K562 (cell line): ENCODE data around the gene C13orf42. TPM values are rescaled to one million over a fixed set of nuclear protein-coding genes. Genes with fewer than 3 reads are reported as not detected.

Experiments used
- polyA plus RNA-seq, 8 experiments: library from polyadenylated mRNA; depleted of rRNA in 4 of 8; stranded (reverse) in 5 of 8; unstranded in 3 of 8; fragments of >200 nt; fragmentation: Nextera tagmentation in 2 of 8; fragmentation: Illumina TruSeq in 1 of 8; extraction: Ambion mirVana in 2 of 8; extraction: Trizol in 1 of 8; gene quantifications; 2 replicates each; pipeline versions ENCODE4 v1.2.1 to v1.2.3, GENCODE V29; 2011 to 2014; ENCODE audit warnings: inconsistent platforms in 1 of 8, missing spikeins in 1 of 8
- total RNA-seq, 7 experiments: library from RNA; depleted of rRNA in 6 of 7; stranded (reverse); fragments of >200 nt in 6 of 7; fragmentation: Illumina TruSeq in 2 of 7; extraction: Trizol in 2 of 7; gene quantifications; 2 replicates each; pipeline versions ENCODE4 v1.2.1 to v1.2.3, GENCODE V29; 2011 to 2021; ENCODE audit warnings: low replicate concordance in 1 of 7
- TF ChIP-seq, protein P1 (sequence below), 2 experiments: fragments of 450-650 bp; formaldehyde crosslinking in 1 of 2; IDR thresholded peaks; 2 replicates each; pipeline versions ENCODE4 v1.4.0 to v1.6.1; 2014 to 2020; ENCODE audit warnings: mild to moderate bottlenecking in 2 of 2, borderline replicate concordance in 1 of 2, low read depth in 1 of 2

C13orf42 gene
- total and polyA plus RNA-seq, 9 of the 15 experiments (the other 6 are each of a cell fraction or from before 2014, with no cell fraction given): 0.18 TPM; not detected in 8

DNA sequence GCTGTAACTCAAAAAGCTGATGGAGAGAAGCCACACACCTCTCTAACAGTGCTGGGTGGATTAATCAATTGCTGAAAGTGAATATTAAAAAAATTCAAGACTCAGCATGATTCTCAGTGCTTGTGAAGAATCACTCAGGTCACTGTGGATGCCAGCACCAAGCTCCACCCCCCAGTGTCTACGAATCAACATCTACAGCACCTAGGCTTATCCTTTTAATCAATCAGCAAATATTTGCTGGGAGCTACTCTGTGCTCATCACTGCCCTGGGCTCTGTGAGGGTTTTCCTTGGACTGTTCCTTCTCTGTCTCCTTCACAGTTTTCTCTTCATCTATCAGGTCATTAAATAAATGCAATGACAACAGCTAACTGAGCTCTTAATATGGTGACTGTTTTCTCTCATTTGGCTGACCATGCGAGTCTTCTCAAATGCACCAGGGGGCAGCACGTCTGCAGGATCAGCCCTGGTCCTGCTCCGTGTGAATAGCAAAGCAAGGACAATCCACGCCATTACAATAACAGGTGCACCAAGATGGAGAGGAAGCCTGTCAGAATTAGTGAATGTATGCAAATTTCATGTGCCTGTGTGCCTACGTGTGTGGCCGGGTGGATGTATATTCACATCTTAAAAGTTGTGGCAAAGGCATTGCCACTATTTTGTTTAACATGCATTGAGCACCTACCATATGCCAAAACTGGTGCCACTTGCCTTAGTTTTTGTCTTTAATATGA lies 14.6 kb upstream of the C13orf42 start (continued):
- TF ChIP-seq, protein P1, sequence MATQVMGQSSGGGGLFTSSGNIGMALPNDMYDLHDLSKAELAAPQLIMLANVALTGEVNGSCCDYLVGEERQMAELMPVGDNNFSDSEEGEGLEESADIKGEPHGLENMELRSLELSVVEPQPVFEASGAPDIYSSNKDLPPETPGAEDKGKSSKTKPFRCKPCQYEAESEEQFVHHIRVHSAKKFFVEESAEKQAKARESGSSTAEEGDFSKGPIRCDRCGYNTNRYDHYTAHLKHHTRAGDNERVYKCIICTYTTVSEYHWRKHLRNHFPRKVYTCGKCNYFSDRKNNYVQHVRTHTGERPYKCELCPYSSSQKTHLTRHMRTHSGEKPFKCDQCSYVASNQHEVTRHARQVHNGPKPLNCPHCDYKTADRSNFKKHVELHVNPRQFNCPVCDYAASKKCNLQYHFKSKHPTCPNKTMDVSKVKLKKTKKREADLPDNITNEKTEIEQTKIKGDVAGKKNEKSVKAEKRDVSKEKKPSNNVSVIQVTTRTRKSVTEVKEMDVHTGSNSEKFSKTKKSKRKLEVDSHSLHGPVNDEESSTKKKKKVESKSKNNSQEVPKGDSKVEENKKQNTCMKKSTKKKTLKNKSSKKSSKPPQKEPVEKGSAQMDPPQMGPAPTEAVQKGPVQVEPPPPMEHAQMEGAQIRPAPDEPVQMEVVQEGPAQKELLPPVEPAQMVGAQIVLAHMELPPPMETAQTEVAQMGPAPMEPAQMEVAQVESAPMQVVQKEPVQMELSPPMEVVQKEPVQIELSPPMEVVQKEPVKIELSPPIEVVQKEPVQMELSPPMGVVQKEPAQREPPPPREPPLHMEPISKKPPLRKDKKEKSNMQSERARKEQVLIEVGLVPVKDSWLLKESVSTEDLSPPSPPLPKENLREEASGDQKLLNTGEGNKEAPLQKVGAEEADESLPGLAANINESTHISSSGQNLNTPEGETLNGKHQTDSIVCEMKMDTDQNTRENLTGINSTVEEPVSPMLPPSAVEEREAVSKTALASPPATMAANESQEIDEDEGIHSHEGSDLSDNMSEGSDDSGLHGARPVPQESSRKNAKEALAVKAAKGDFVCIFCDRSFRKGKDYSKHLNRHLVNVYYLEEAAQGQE (IDR thresholded peaks at IDR 0.05; ENCODE audit: borderline replicate concordance): peak; percentile 58; the same call in 1 of the 2 replicates
- TF ChIP-seq, protein P1 (CRISPR knock-in tag; IDR thresholded peaks at IDR 0.05; ENCODE audit: low read depth): no peak
